Common myeloid progenitor, CD34-positive (primary cell): ENCODE measurements around the gene SOCS7.

ENCODE experiments used
- CTCF ChIA-PET: fragments of 350-600 bp; sonication (Branson Sonifier 250); formaldehyde crosslinking; loops from one replicate; lab custom pipeline; 2021; ENCODE audit warnings: antibody characterized with exemption; lab: Charles Lee
- POLR2A ChIA-PET: fragments of 350-600 bp; sonication (Branson Sonifier 250); formaldehyde crosslinking; loops from one replicate; lab custom pipeline; 2021; ENCODE audit warnings: antibody characterized with exemption; lab: Charles Lee
- DNase-seq, 3 donors: peaks; one replicate each; pipeline versions ENCODE4 v3.0.0 to v3.0.0-alpha.2; 2013
- H3K27ac ChIP-seq, 2 experiments: 1 replicate in 1 of 2; 2 replicates in 1 of 2; pipeline ENCODE4 v1.7.0; 2013; ENCODE audit warnings: inconsistent platforms in 2 of 2, low read length in 2 of 2, mild to moderate bottlenecking in 2 of 2, low read depth in 1 of 2, moderate library complexity in 1 of 2; ENCODE audit not compliant: severe bottlenecking in 2 of 2, insufficient read depth in 1 of 2, poor library complexity in 1 of 2
- H3K27me3 ChIP-seq, 5 experiments: replicated peaks in 2 of 5; 1 replicate in 3 of 5; 2 replicates in 2 of 5; pipeline versions ENCODE4 v1.6.1 to v1.7.0; 2013; ENCODE audit warnings: low read length in 4 of 5, mild to moderate bottlenecking in 2 of 5, moderate library complexity in 2 of 5, inconsistent platforms in 1 of 5; ENCODE audit not compliant: insufficient read depth in 5 of 5, control insufficient read depth in 4 of 5
- H3K36me3 ChIP-seq, 4 experiments: 1 replicate in 2 of 4; 2 replicates in 2 of 4; pipeline versions ENCODE4 v1.6.1 to v1.7.0; 2013; ENCODE audit warnings: low read length in 3 of 4, control low read depth in 1 of 4, mild to moderate bottlenecking in 1 of 4; ENCODE audit not compliant: control insufficient read depth in 4 of 4, insufficient read depth in 4 of 4
- H3K4me1 ChIP-seq, 4 experiments: 1 replicate in 3 of 4; 2 replicates in 1 of 4; pipeline versions ENCODE4 v1.6.1 to v1.7.1; 2013; ENCODE audit warnings: low read length in 3 of 4, mild to moderate bottlenecking in 3 of 4, control low read depth in 1 of 4, inconsistent platforms in 1 of 4, moderate library complexity in 1 of 4; ENCODE audit not compliant: control insufficient read depth in 4 of 4, insufficient read depth in 4 of 4; ENCODE audit errors: control extremely low read depth in 1 of 4
- H3K4me3 ChIP-seq, 7 experiments: 1 replicate in 4 of 7; 2 replicates in 3 of 7; pipeline versions ENCODE4 v1.5.1 to v1.7.0; 2013; ENCODE audit warnings: mild to moderate bottlenecking in 7 of 7, low read length in 6 of 7, moderate library complexity in 6 of 7, inconsistent platforms in 2 of 7, low read depth in 2 of 7, control low read depth in 1 of 7; ENCODE audit not compliant: insufficient read depth in 4 of 7, control insufficient read depth in 1 of 7; ENCODE audit errors: extremely low read depth in 1 of 7
- H3K9me3 ChIP-seq, 5 experiments: 1 replicate in 4 of 5; 2 replicates in 1 of 5; pipeline versions ENCODE4 v1.6.1 to v1.7.1; 2013; ENCODE audit warnings: low read length in 4 of 5, mild to moderate bottlenecking in 2 of 5, inconsistent platforms in 1 of 5, low read depth in 1 of 5, moderate library complexity in 1 of 5; ENCODE audit not compliant: control insufficient read depth in 4 of 5, insufficient read depth in 2 of 5; ENCODE audit errors: control extremely low read depth in 1 of 5
- WGBS: methylation state at CpG from one replicate; pipeline ENCODE4 v1.1.5; 2013; ENCODE audit not compliant: insufficient coverage; 5-methylcytosine and 5-hydroxymethylcytosine counted together

SOCS7 gene

GRCh38 chr17:38451840-38452529 lies 100.3 kb downstream of the SOCS7 start:
- no peak for DNase-seq
- H3K4me3 ChIP-seq: peak overlapping the region in 2 of 7 experiments; percentile 26 to 48
- H3K27ac ChIP-seq: no peak overlapping the region
- H3K9me3 ChIP-seq: no peaks in the 10 kb centered on the region
- ChIA-PET POLR2A (interaction anchor here (0.9 kb wide), 1 partner anchor 20 kb away, joined by 5 read pairs; no protein-coding TSS in a partner anchor), CTCF (interaction anchor here (0.5 to 1.6 kb wide), 5 partner anchors 9 to 522 kb away, joined by 3 to 4 read pairs (median 3); no protein-coding TSS in a partner anchor)
- peaks cover 0 to 71% (median 61%) of the 10 kb centered on the region in 4 experiments for H3K4me1 ChIP-seq
- 27% methylated on average over 16 of the region's 18 CpGs for WGBS
- H3K36me3 ChIP-seq: no peaks in the 10 kb centered on the region
- peaks cover 0 to 19% (median 5%) of the 10 kb centered on the region in 5 experiments for H3K27me3 ChIP-seq

GRCh38 chr17:38452719-38453118 lies 101.1 kb downstream of the SOCS7 start:
- Histone ChIP-seq H3K4me3 (peak overlapping the region in 3 of 7 experiments; percentile 55 to 64 (median 58)), H3K27ac (no peak overlapping the region), H3K4me1 (peaks cover 0 to 67% (median 57%) of the 10 kb centered on the region in 4 experiments), H3K27me3 (peaks cover 0 to 19% (median 5%) of the 10 kb centered on the region in 5 experiments), H3K36me3 (peaks cover 0 to under 1% (median 0%) of the 10 kb centered on the region in 4 experiments), H3K9me3 (no peaks in the 10 kb centered on the region)
- DNase-seq: no peak
- ChIA-PET POLR2A (interaction anchor here (0.9 kb wide), 1 partner anchor 21 kb away, joined by 5 read pairs; no protein-coding TSS in a partner anchor), CTCF (interaction anchor here (0.7 to 1.4 kb wide), 3 partner anchors 9 to 28 kb away, joined by 3 to 4 read pairs (median 3); no protein-coding TSS in a partner anchor)
- WGBS: 86% methylated on average over 5 of the region's 6 CpGs

GRCh38 chr17:38453951-38454421 lies 102.3 kb downstream of the SOCS7 start:
- H3K4me3 ChIP-seq: peak overlapping the region in 5 of 7 experiments; percentile 4 to 64 (median 43)
- no peaks in the 10 kb centered on the region for H3K9me3 ChIP-seq
- peak in 2 of 3 donors; percentile 37 to 56 for DNase-seq
- peaks cover 0 to 19% (median 5%) of the 10 kb centered on the region in 5 experiments for H3K27me3 ChIP-seq
- ChIA-PET POLR2A (no interaction called here), CTCF (no interaction called here)
- 7% methylated on average over 21 of the region's 44 CpGs for WGBS
- peaks cover 0 to 12% (median 8%) of the 10 kb centered on the region in 4 experiments for H3K36me3 ChIP-seq
- H3K27ac ChIP-seq: no peak overlapping the region
- H3K4me1 ChIP-seq: peaks cover 0 to 57% (median 49%) of the 10 kb centered on the region in 4 experiments

- Histone ChIP-seq H3K27ac (no peak overlapping the region), H3K36me3 (peaks cover 0 to 17% (median 13%) of the 10 kb centered on the region in 4 experiments), H3K4me1 (peaks cover 0 to 52% (median 44%) of the 10 kb centered on the region in 4 experiments), H3K9me3 (no peaks in the 10 kb centered on the region), H3K27me3 (peaks cover 0 to 19% (median 5%) of the 10 kb centered on the region in 5 experiments), H3K4me3 (peak overlapping the region in 1 of 7 experiments; percentile 44)
- WGBS: 82% methylated on average over 10 of the region's 12 CpGs
- DNase-seq: no peak
- ChIA-PET POLR2A (no interaction called here), CTCF (interaction anchor here (1.2 kb wide), 1 partner anchor 21 kb away, joined by 3 read pairs; no protein-coding TSS in a partner anchor)
Observed at GRCh38 chr17:38454532-38454931, 102.9 kb downstream of the SOCS7 start.
